Amniotic stem cell (primary cell): ENCODE results near the gene CCDC149.

Experiments
- DNase-seq: peaks from one replicate; lab custom pipeline; 2025; lab: John Stamatoyannopoulos, UW

CCDC149 gene

DNA sequence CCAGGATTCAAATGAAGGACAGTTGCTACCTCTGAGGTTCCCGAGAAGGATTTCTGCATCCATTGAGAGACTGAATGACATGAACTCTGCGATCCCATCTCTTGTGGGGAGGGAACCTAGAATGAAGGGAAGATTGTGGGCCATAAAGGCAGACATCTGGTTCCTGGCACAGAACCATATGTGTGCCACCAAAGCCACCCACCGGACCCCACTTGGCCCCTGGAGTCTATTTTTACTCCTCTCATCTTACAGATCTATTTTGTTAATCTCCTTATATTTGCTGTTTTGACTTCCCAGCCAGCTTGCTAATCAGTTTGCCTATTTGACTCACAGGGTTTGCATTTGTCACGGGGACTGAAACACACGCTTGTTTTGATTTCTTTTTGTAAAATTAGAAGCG, 110.2 kb downstream of the CCDC149 start:
- peak; percentile 9 for DNase-seq

- no peak for DNase-seq
Measured at GRCh38 chr4:24801136-24801855, 111.5 kb downstream of the CCDC149 start.

DNA sequence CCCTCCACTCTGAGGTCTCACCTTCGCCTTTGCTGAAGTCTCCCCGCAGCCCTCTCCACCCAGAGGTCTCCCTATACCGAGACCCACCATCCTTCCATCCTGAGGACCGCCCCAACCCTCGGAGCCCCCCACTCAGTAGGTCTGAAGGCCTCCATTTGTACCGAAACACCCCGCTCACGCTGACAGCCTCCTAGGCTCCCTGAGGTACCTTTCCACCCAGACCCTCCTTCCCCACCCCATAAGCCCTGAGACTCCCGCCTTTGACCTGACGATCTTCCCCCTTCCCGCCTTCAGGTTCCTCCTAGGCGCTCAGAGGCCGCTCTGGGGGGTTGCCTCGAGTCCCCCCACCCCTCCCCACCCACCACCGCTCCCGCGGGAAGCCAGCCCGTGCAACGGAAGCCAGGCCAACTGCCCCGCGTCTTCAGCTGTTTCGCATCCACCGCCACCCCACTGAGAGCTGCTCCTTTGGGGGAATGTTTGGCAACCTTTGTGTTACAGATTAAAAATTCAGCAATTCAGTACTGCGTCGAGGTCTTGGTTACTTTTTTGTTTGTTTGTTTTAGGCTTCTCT, 112.4 kb downstream of the CCDC149 start:
- no peak for DNase-seq

GRCh38 chr4:24799544-24800324, 113.1 kb downstream of the CCDC149 start:
- no peak for DNase-seq

GRCh38 chr4:24799196-24799543, 113.7 kb downstream of the CCDC149 start:
- no peak for DNase-seq

GRCh38 chr4:24798036-24798610, 114.7 kb downstream of the CCDC149 start:
- DNase-seq, result no peak

GRCh38 chr4:24796620-24797019, 116.2 kb downstream of the CCDC149 start:
- no peak for DNase-seq

GRCh38 chr4:24795666-24796381, 117.0 kb downstream of the CCDC149 start:
- DNase-seq, result no peak

- DNase-seq, result peak; percentile 56
Measured at GRCh38 chr4:24794916-24795665, 117.8 kb downstream of the CCDC149 start, which contains the start of gene SOD3. TSS of gene SOD3 (plus strand) at chr4:24795573. CDS start at chr4:24799522, 3,949 bp downstream.

DNA sequence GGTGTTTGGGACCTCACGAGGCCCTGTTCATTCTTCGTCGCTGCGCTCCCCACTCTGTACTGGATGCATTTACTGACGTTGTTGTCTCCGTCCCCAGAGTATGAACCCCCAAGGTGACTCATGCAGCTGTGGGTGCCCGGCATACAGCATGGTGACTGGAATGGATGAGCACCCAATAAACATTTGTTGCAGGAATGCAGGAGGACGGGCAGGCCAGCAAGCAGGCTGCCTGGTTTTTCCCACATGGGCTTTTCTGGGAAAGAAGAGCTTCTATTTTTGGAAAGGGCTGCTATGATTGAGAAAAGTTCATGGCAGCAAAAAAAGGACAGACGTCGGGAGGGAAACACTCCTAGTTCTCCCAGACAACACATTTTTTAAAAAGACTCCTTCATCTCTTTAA, 118.4 kb downstream of the CCDC149 start:
- DNase-seq, result no peak

DNA sequence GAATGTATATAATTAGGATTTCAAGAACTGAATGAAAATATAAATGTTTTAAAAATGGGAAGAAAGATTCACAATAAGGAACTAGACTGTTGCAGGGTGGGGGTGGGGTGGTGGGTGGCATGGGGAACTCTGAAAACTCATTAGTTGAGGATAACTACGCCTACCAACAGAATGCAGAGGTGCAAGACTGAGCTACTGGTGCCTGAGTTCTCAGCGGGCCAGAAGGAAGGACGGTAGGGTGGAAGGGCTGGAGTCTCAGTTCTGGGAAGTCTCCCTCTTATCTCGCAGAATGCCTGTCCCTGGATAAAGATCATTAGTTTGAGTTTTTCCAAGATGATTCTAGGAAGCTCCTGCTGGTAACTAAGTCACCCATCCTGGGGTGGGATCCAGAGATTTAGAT, 118.8 kb downstream of the CCDC149 start:
- no peak for DNase-seq

GRCh38 chr4:24793219-24794005, 119.4 kb downstream of the CCDC149 start:
- no peak for DNase-seq

DNA sequence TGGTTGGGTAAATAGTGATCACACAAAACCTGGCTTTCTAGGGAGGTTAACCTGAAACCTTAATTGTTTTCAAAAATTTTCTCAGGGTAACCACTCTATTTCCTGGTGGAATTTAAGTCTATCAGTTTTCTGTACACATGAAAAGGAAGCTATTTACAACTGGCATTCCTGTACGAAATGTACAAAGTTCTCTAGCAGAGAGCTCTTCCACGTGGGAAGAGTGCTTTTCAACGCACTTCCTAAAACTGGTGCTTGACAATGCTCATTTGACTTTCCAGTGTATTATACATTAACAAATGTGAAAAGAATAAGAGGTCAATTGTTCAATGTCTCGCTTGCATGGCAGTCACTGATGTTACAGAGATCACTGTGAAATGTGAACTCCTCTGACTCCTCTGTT, 120.3 kb downstream of the CCDC149 start:
- no peak for DNase-seq

GRCh38 chr4:24791043-24791442, 121.8 kb downstream of the CCDC149 start:
- no peak for DNase-seq

DNA sequence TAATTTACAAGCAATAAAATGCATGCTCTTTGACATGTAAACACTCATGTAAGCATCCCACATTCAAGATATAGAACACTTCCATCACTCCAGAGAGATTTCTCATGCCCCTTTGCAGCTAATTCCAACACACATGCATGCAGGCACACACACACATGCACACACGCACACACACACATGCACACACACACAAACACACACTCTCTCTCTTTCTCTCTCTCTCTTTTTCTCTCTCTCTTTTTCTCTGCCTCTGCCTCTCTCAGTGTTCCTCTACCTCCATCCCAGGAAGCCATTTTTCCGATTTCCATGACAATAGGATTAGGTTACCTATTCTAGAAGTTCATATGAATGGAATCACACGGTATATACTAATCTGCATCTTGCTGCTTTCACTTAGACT, 129.3 kb downstream of the CCDC149 start:
- no peak for DNase-seq

DNA sequence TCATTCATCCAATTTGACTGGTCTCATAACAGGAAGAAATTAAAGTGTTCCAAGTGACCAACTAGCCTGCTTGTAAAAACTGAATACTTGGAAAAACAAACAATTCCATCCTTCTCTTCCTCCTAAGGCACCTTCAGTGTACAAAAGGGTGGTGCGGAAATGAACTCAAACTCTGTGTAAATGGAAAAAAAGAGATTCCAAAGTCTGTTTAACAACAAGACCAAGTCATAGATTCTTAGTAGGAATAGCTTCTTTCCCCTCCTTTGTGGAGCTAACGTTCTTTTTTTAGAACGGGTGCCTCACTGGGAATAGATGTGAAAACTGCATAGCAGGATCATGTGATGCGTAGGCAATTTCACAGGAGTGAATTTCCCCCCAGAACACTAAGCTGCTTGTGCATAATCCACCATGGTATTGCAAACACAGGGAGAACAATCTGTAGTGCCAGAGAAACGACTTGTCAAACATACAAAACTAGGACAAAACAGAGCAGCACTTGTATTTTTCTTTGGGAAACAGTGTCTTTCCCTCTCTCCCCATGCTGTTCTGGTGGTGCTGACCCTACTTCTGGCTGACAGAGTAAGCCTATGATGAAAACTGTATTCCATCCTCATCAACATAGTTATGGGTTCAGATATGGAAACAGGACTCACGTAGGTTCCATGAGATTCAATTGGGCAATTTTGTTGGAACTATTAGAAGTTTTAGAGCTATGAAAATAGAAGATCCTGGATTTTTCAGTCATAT, 130.7 kb downstream of the CCDC149 start:
- no peak for DNase-seq

- DNase-seq, result no peak
Measured at GRCh38 chr4:24780936-24781495, 131.8 kb downstream of the CCDC149 start.

GRCh38 chr4:24778464-24779225, 134.2 kb downstream of the CCDC149 start:
- DNase-seq, result peak; percentile 81
